HG02642 (cell line): Measurements from ENCODE around the gene NR3C1.
A peak's percentile ranks its signal among the peaks of the same experiment; 100 is the strongest.

Experiments
- ATAC-seq: cut with Tn5 transposase; IDR thresholded peaks from one replicate; pipeline ENCODE4 v1.9.1; 2021; ENCODE audit warnings: mild to moderate bottlenecking; ENCODE audit not compliant: unreplicated experiment, poor library complexity

NR3C1 gene

GRCh38 chr5:143244990-143245389, 158.5 kb downstream of the NR3C1 start:
- no peak for ATAC-seq

GRCh38 chr5:143244000-143244736, 159.3 kb downstream of the NR3C1 start:
- ATAC-seq = no peak

- ATAC-seq = no peak
These were observed 160.4 kb downstream of the NR3C1 start for GRCh38 chr5:143243103-143243502.

GRCh38 chr5:143241892-143242291, 161.6 kb downstream of the NR3C1 start:
- ATAC-seq = no peak

- ATAC-seq = no peak
These were observed 163.5 kb downstream of the NR3C1 start for GRCh38 chr5:143239882-143240518.

GRCh38 chr5:143238620-143239019, 164.9 kb downstream of the NR3C1 start:
- ATAC-seq = no peak

- ATAC-seq = no peak
These were observed 165.8 kb downstream of the NR3C1 start for GRCh38 chr5:143237664-143238063.

GRCh38 chr5:143236682-143237081, 166.8 kb downstream of the NR3C1 start:
- no peak for ATAC-seq

GRCh38 chr5:143235423-143235822, 168.1 kb downstream of the NR3C1 start:
- no peak for ATAC-seq

GRCh38 chr5:143234162-143234842, 169.2 kb downstream of the NR3C1 start:
- ATAC-seq = no peak

GRCh38 chr5:143233031-143233430, 170.5 kb downstream of the NR3C1 start:
- ATAC-seq = no peak

- peak; percentile 31 for ATAC-seq
These were observed 171.3 kb downstream of the NR3C1 start for GRCh38 chr5:143231973-143232812.

GRCh38 chr5:143231416-143231815, 172.1 kb downstream of the NR3C1 start:
- ATAC-seq = no peak

- no peak for ATAC-seq
These were observed 172.8 kb downstream of the NR3C1 start for GRCh38 chr5:143230676-143230996.

- peak; percentile 86 for ATAC-seq
These were observed 173.4 kb downstream of the NR3C1 start for GRCh38 chr5:143229896-143230675.

- ATAC-seq = peak; percentile 48
These were observed 174.0 kb downstream of the NR3C1 start for GRCh38 chr5:143229426-143229895.

GRCh38 chr5:143228597-143229293, 174.7 kb downstream of the NR3C1 start:
- ATAC-seq = no peak
